Neural cell (in vitro differentiated cells): ENCODE measurements around the gene GPATCH4.
A peak's percentile ranks its signal among the peaks of the same experiment; 100 is the strongest.

ENCODE experiments used
- CTCF ChIP-seq: fragments of 450-650 bp; IDR thresholded peaks from 2 replicates; pipeline ENCODE4 v1.5.1; 2014; ENCODE audit warnings: antibody characterized with exemption, mild to moderate bottlenecking, moderate library complexity; ENCODE audit not compliant: poor library complexity, severe bottlenecking
- TF ChIP-seq, protein P1 (sequence below): IDR thresholded peaks from 2 replicates; pipeline ENCODE4 v1.6.1; 2012; ENCODE audit warnings: borderline replicate concordance

DNA sequence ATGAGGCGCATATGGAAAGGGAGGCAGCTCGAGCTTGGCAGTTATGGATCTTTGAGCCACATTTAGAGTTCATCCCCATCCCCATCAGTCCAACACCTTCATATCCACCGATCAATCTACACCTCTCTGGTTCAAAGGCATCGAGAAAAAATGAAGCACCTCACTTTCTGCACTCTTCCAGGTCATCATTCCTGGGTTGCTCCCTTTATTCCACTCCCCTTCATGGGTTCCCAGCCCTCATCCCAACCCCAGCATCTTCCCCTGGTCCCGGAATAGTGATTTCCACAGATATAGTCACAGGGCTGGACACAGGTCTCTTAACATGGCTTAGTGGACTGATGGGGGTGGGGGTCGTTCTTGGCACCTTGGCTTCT lies 18.3 kb upstream of the GPATCH4 start:
- peak; percentile 5 for TF ChIP-seq CTCF
- TF ChIP-seq, protein P1, sequence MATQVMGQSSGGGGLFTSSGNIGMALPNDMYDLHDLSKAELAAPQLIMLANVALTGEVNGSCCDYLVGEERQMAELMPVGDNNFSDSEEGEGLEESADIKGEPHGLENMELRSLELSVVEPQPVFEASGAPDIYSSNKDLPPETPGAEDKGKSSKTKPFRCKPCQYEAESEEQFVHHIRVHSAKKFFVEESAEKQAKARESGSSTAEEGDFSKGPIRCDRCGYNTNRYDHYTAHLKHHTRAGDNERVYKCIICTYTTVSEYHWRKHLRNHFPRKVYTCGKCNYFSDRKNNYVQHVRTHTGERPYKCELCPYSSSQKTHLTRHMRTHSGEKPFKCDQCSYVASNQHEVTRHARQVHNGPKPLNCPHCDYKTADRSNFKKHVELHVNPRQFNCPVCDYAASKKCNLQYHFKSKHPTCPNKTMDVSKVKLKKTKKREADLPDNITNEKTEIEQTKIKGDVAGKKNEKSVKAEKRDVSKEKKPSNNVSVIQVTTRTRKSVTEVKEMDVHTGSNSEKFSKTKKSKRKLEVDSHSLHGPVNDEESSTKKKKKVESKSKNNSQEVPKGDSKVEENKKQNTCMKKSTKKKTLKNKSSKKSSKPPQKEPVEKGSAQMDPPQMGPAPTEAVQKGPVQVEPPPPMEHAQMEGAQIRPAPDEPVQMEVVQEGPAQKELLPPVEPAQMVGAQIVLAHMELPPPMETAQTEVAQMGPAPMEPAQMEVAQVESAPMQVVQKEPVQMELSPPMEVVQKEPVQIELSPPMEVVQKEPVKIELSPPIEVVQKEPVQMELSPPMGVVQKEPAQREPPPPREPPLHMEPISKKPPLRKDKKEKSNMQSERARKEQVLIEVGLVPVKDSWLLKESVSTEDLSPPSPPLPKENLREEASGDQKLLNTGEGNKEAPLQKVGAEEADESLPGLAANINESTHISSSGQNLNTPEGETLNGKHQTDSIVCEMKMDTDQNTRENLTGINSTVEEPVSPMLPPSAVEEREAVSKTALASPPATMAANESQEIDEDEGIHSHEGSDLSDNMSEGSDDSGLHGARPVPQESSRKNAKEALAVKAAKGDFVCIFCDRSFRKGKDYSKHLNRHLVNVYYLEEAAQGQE = no peak
